Nucleus accumbens (tissue), 56 donors: ENCODE data around the gene RRP8.

Source experiments
- DNase-seq, 56 donors: peaks; one replicate each; lab custom pipeline; 2025; lab: John Stamatoyannopoulos, UW

Gene RRP8

GRCh38 chr11:6633422-6634408, 30.3 kb upstream of the RRP8 start:
- DNase-seq, result no peak

DNA sequence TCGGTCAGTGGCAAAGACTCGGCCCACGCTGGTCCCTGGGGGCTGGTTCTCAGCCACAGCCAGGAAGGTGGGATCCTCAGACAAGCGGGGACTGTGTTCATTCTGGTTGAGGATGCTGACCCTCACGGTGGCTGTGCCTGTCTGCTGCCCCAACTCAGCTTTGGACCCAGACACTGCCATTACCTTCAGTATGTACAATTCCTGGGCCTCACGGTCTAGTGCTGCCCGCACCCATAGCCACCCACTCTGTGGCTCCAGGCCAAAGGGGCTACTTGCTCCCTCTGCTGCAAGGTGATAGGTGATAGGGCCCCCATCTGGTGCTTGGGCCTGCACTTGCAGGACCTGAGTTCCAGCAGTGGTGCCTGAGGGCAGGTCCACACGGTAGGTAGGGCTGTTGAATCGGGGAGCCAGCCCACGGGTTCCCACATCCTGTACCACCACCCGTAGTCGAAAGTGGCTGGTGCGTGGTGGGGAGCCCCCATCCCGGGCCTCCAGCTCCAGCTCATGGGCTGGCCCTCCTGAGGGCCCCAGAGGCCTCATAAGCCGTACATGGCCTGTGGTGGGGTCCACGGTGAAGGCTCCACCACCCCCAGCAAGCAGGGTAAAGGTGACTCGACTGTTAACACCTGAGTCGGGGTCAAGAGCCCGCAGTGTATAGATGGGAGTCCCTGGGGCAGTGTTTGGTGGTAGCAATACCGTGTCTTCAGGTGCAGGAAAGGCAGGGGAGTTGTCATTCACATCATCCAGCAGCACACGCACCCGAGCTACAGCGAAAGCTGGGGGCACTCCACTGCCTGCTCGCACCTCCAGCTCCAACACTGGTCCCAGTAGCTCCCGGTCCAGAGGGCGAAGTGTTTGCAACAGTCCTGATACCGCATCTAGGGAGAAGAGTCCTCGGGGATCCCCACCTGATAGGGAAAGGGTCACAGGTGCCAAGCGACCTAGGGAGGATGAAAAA, 29.0 kb upstream of the RRP8 start:
- no peak for DNase-seq

DNA sequence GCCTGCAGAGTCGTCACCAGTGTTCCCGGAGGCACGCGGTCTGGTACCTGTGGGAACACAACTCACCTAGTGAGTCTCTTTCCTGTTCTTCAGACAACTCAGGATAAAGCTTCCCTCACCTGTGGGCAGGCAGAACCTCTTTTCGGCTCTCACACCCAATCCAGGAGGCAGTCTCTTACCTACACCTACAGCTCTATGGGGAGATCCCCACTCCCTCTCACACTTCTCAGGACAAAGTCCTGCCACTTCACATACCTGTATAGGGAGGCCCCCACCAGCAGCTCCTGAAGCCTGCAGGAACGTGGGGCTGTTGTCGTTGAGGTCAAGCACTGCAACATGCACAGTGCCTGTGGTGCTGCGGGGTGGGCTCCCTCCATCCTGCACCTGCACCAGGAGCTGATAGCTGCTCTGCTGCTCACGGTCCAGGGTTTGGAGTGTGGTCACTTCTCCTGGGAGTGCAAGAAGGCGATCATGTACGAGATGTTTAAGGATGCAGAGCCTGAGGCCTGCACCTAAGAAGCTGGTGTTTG, 28.0 kb upstream of the RRP8 start:
- DNase-seq, result no peak

GRCh38 chr11:6630632-6631291, 27.3 kb upstream of the RRP8 start:
- DNase-seq, result no peak

- DNase-seq, result peak in 5 of 56 donors; percentile 8 to 39 (median 21)
Measured at GRCh38 chr11:6629892-6630631, 26.6 kb upstream of the RRP8 start.

DNA sequence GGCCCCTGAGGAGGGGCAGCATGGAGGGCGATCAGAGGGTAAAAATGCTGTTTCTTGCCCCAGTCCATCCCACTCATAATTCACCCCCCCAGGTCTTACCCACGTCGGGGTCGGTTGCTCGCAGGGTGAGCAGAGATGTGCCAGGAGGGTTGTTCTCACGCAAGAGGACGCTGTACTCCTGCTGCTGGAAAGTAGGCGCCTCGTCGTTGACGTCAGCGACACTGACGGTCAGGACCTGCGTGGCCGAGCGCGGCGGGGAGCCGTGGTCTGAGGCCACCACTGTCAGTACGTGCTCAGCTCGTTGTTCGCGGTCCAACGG, 26.1 kb upstream of the RRP8 start:
- no peak for DNase-seq

DNA sequence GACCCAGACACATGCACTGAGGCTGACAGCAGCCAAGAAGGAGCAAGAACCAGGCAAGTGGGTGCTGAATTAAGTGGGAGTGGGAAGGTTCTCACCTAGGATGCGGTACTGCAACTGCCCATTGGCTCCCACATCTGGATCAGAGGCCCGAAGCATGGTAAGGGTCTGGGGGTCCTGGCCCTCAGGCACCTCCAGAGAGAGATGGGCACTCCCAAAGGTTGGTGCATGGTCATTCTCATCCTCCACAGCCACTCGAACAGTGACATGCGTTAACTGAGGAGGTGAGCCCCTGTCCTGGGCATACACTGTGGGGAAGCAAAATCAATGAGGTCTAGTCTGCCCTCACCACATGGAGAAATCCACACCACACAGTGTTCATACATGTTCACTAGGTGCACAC, 25.1 kb upstream of the RRP8 start:
- no peak for DNase-seq

DNA sequence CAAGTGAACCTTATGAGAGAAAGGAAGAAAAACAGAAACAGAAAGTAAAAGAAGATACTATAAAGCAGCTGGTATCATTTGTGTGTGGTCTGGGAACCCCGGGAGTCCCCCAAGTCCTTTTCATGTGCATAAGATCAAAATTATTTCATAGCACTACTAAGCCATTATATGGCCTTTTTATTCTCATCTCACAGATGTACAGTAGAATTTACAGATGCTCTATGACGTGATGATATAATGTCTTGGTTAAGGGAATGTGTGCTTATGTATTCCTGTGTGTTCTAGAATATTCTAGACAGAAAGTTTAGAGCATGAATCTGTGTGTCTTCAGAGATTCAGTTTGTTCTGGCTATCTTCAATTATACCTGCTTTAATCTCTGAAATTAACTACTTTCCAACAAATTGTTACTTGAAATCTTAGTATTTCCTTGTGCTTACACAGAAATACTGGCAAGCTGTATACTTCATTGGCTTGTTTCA, 24.4 kb upstream of the RRP8 start:
- DNase-seq, result no peak

GRCh38 chr11:6626971-6627761, 23.8 kb upstream of the RRP8 start:
- DNase-seq, result peak in 35 of 56 donors; percentile 4 to 66 (median 34)

GRCh38 chr11:6625832-6626420, 22.5 kb upstream of the RRP8 start:
- no peak for DNase-seq

DNA sequence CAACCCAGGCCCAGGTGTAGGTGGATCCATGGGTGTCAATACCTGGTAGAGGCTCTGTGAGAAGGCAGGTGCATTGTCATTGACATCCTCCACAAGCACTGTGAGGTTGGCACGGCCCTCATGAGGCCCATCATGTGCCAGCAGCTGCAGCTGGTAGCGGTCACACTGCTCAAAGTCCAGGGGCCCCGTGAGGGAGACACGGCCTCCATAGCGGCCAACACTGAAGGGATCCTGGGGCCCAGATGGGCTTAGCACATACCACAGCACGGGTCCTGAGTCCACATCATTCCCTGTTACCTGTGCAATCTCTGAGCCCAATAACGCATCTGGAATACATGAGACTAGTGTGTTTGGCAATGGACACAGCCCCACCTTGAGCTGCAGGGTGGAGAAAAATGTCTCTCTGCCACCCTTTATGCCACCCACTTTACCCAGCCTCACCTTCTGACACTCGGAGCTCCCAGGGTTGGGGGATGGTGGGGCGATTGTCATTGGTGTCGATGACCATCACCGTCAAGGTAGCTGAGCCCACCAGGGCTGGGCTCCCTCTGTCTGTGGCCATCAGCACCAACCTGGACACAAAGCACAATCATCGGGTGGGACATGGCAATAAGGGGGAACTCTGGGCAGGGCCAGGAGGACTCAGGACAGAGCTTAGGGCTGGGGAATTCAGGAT, 21.9 kb upstream of the RRP8 start:
- no peak for DNase-seq

GRCh38 chr11:6623391-6624363, 20.3 kb upstream of the RRP8 start:
- no peak for DNase-seq

DNA sequence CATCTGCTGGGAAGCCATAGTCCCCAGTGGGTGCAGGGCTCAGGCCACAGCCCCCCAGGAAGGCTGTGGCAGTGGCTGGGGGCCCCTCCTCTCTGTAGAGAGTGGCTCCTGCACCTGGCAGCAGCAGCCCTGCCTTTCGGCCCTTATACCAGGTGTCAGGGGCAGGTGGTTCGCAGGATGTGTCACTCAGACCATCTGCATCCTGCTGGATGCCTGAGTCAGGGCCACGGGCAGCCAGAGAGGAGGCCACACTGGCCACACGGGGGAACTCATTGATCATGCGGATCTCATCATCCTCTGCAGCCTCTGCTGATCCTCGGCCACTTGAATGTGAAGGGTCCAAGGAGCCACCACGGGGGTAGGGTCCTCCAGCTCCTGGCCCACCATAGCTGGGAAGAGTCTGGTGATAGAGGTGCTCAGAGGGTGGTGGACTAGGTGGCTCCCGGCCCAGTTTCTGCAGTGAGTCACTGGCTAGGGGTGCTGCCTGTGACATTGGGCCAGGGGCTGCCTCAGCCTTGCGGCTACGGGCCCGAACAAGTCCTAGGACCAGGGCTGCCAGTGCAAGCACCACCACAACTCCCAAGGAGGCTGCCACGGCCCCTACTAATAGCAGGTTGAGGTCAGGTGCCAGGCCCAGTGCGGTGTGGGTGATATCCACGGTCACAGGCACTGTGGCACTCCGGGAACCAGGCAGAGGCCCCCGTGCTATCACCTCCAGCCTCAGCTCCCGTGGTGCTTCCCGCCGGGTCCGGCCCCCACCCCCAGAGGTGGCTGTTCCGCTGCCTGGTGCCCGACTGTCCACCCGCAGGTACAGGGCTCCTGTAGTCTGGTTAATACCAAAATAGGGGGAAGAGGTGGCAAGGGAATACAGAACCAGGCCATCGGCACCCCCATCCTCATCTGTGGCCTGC, 19.1 kb upstream of the RRP8 start:
- DNase-seq, result no peak

GRCh38 chr11:6621711-6622211, 18.3 kb upstream of the RRP8 start:
- no peak for DNase-seq

DNA sequence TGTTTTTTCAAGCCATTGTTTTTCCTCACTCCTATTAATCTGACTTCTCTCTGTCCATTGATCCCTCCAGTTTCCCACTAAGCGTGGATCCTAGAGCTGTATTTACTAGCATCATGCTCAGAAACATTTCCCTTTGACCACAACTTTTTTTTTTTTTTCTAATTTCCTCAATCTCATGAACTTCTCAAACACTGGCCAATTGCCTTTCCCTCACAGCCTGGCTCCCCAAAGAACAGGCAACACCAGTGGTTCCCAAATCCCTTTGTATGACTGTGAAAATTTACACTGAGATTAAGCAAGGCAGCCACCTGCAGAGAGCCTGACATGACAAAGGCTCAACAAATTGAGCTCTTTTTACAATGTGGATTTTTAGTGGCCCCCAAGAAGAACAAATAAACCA, 17.2 kb upstream of the RRP8 start:
- no peak for DNase-seq
